GM18498 (cell line): ENCODE data around the gene LATS1.
"Not testable (repeated sequence)": the region's sequence is repeated elsewhere in the genome, so short reads cannot be mapped to it uniquely, and the experiment has no call there.

Source experiments
- ATAC-seq: cut with Tn5 transposase; IDR thresholded peaks from one replicate; pipeline ENCODE4 v1.9.1; 2021; ENCODE audit warnings: mild to moderate bottlenecking, moderate library complexity; ENCODE audit not compliant: unreplicated experiment

LATS1 gene

GRCh38 chr6:149729824-149730223 lies 11.9 kb upstream of the LATS1 start:
- ATAC-seq = no peak

GRCh38 chr6:149728499-149729234 lies 10.8 kb upstream of the LATS1 start:
- ATAC-seq = no peak

- no peak for ATAC-seq
Measured at GRCh38 chr6:149727793-149728498, 10.0 kb upstream of the LATS1 start.

- no peak for ATAC-seq
Measured at GRCh38 chr6:149725785-149726184, 7.9 kb upstream of the LATS1 start.

GRCh38 chr6:149723771-149724417 lies 6.0 kb upstream of the LATS1 start:
- no peak for ATAC-seq

GRCh38 chr6:149723262-149723661 lies 5.4 kb upstream of the LATS1 start:
- no peak for ATAC-seq

GRCh38 chr6:149719531-149719930 lies 1.6 kb upstream of the LATS1 start:
- ATAC-seq = no peak

- ATAC-seq = no peak
Measured at GRCh38 chr6:149717255-149717587, 680 bp downstream of the LATS1 start.

GRCh38 chr6:149716181-149716963 lies 1.5 kb downstream of the LATS1 start:
- no peak for ATAC-seq

- ATAC-seq = no peak
Measured at GRCh38 chr6:149714442-149714841, 3.5 kb downstream of the LATS1 start.

- ATAC-seq = no peak
Measured at GRCh38 chr6:149711711-149712110, 6.2 kb downstream of the LATS1 start.

GRCh38 chr6:149701714-149702113 lies 16.2 kb downstream of the LATS1 start:
- ATAC-seq = no peak

GRCh38 chr6:149699150-149699549 lies 18.8 kb downstream of the LATS1 start:
- ATAC-seq = no peak

GRCh38 chr6:149698175-149698574 lies 19.7 kb downstream of the LATS1 start:
- no peak for ATAC-seq

GRCh38 chr6:149696901-149697300 lies 21.0 kb downstream of the LATS1 start:
- ATAC-seq = no peak

- no peak for ATAC-seq
Measured at GRCh38 chr6:149694921-149695320, 23.0 kb downstream of the LATS1 start.

GRCh38 chr6:149691201-149691600 lies 26.7 kb downstream of the LATS1 start:
- ATAC-seq = no peak

GRCh38 chr6:149686230-149686629 lies 31.7 kb downstream of the LATS1 start:
- no peak for ATAC-seq

- no peak for ATAC-seq
Measured at GRCh38 chr6:149683256-149683859, 34.5 kb downstream of the LATS1 start.

- not testable (repeated sequence) for ATAC-seq
Measured at GRCh38 chr6:149681845-149682244, 36.1 kb downstream of the LATS1 start.

GRCh38 chr6:149681209-149681608 lies 36.7 kb downstream of the LATS1 start:
- ATAC-seq = no peak
